Brain microvascular endothelial cell (primary cell): ENCODE results near the gene ZSWIM1.

ENCODE experiments used
- DNase-seq: peaks from one replicate; pipeline ENCODE4 v3.0.0-alpha.2; 2020
- H3K27ac ChIP-seq: fragments of 250-450 bp; sonication (Bioruptor Pico); 2 replicates; pipeline ENCODE4 v1.5.1; 2020; ENCODE audit warnings: mild to moderate bottlenecking, moderate library complexity
- H3K27me3 ChIP-seq: fragments of 250-450 bp; sonication (Bioruptor Pico); replicated peaks from 2 replicates; pipeline ENCODE4 v1.5.1; 2020; ENCODE audit warnings: mild to moderate bottlenecking
- H3K36me3 ChIP-seq: fragments of 250-450 bp; sonication (Bioruptor Pico); replicated peaks from 2 replicates; pipeline ENCODE4 v1.5.1; 2020; ENCODE audit warnings: mild to moderate bottlenecking
- H3K4me3 ChIP-seq: 2 replicates; pipeline ENCODE4 v1.5.1; 2011; ENCODE audit warnings: low read depth, mild to moderate bottlenecking, control low read depth, low read length, moderate library complexity
- CTCF ChIP-seq: IDR thresholded peaks from 2 replicates; pipeline ENCODE4 v1.5.1; 2011; ENCODE audit warnings: low read depth, mild to moderate bottlenecking, moderate library complexity, low read length, control low read depth, inconsistent platforms; ENCODE audit errors: missing control alignments
- in situ Hi-C: cut with HindIII; loops from 2 replicates; pipeline ENCODE4 v1.10.0; 2017; ENCODE audit warnings: low sequenced_read_pairs, low pct_ligation_motif_present

ZSWIM1 gene

GRCh38 chr20:45907219-45907948 is 26.4 kb downstream of the ZSWIM1 start:
- H3K36me3 ChIP-seq, result no peaks in the 10 kb centered on the region
- no peak for DNase-seq
- H3K4me3 ChIP-seq, result no peak overlapping the region
- in situ Hi-C loops, result no loop called here
- no peaks in the 10 kb centered on the region for H3K27me3 ChIP-seq
- no peak overlapping the region for H3K27ac ChIP-seq
- TF ChIP-seq CTCF, result no peak

GRCh38 chr20:45908084-45908483 is 27.1 kb downstream of the ZSWIM1 start:
- Histone ChIP-seq H3K27me3 (no peaks in the 10 kb centered on the region), H3K36me3 (no peaks in the 10 kb centered on the region), H3K4me3 (no peak overlapping the region), H3K27ac (no peak overlapping the region)
- no peak for DNase-seq
- in situ Hi-C loops, result no loop called here
- no peak for TF ChIP-seq CTCF

- Histone ChIP-seq H3K4me3 (no peak overlapping the region), H3K36me3 (no peaks in the 10 kb centered on the region), H3K27ac (no peak overlapping the region), H3K27me3 (no peaks in the 10 kb centered on the region)
- in situ Hi-C loops, result no loop called here
- no peak for TF ChIP-seq CTCF
- no peak for DNase-seq
Measured at GRCh38 chr20:45909336-45909808, 28.3 kb downstream of the ZSWIM1 start.

GRCh38 chr20:45909817-45910669 is 29.0 kb downstream of the ZSWIM1 start:
- H3K27me3 ChIP-seq, result no peaks in the 10 kb centered on the region
- in situ Hi-C loops, result no loop called here
- no peaks in the 10 kb centered on the region for H3K36me3 ChIP-seq
- TF ChIP-seq CTCF, result no peak
- no peak for DNase-seq
- H3K4me3 ChIP-seq, result peak overlapping the region; percentile 29
- H3K27ac ChIP-seq, result no peak overlapping the region

GRCh38 chr20:45910670-45911485 is 29.9 kb downstream of the ZSWIM1 start:
- Histone ChIP-seq H3K4me3 (peak overlapping the region; percentile 60), H3K27ac (peak overlapping the region; percentile 70), H3K36me3 (no peaks in the 10 kb centered on the region), H3K27me3 (no peaks in the 10 kb centered on the region)
- peak; percentile 100 for DNase-seq
- TF ChIP-seq CTCF, result no peak
- in situ Hi-C loops, result no loop called here
